HG03460 (cell line): ENCODE measurements around the gene LRRTM4.

Source experiments
- ATAC-seq: cut with Tn5 transposase; IDR thresholded peaks from one replicate; pipeline ENCODE4 v1.9.1; 2021; ENCODE audit not compliant: unreplicated experiment

The LRRTM4 gene

DNA sequence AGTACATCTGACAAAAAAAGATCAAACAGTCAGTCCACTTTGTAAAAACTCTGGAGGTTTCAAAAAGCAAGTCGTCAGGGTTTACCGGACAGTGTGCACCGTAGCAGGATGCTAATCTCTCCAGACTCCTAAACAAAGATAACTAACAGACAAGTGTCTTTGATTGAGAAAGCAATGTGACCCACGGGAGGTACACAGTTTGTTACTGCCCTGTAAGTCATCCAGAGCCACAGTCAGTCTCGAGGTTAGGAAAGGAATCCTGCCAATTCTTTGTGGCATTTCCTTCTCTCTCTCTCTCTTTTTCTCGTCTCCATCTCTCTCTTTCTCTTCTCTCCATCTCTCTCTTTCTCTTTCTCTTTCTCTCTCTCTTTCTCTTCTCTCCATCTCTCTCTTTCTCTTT lies 42.8 kb downstream of the LRRTM4 start:
- ATAC-seq = no peak

GRCh38 chr2:77470096-77470495 lies 52.1 kb downstream of the LRRTM4 start:
- ATAC-seq = no peak

DNA sequence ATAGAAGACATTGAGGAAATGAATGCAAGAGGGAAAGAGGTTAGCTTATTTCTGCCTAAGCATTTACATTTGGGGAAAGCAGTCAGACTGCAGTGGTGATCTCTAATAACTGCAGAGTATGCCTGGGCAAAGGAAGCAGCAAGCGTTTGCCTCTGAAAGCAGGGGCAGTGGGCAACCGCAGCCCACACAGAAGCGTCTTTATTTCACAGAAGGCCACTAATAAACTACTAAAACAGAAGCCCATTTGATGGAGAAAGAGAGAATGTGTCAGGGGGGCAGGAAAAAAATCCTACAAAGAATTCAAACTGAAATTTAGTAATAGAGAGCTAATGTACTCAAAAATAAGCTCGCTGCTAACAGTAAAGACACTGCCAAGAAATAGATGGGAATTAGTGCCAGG lies 53.1 kb downstream of the LRRTM4 start:
- ATAC-seq = no peak

DNA sequence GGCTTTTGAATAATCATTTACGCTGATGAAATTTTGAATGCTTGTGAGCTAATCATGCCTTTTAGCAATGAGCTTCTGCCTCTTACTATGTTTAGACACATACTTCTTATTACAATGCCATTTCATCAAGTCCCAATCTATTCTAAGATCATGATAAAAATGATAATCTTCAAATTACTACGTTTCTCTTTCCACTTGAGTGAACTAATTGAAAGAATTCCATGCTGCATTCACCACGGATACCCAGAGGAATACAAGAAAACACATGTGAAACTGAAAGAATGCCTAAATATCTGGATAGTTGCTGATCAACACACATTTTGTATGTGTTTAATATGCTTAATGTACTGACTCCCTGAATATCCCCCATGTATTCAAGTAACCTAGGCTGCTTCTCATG lies 62.3 kb downstream of the LRRTM4 start:
- no peak for ATAC-seq

- no peak for ATAC-seq
Measured at GRCh38 chr2:77458216-77458615, 64.0 kb downstream of the LRRTM4 start.

- no peak for ATAC-seq
Measured at GRCh38 chr2:77457665-77458064, 64.5 kb downstream of the LRRTM4 start.

GRCh38 chr2:77443076-77443475 lies 79.1 kb downstream of the LRRTM4 start:
- ATAC-seq = no peak

DNA sequence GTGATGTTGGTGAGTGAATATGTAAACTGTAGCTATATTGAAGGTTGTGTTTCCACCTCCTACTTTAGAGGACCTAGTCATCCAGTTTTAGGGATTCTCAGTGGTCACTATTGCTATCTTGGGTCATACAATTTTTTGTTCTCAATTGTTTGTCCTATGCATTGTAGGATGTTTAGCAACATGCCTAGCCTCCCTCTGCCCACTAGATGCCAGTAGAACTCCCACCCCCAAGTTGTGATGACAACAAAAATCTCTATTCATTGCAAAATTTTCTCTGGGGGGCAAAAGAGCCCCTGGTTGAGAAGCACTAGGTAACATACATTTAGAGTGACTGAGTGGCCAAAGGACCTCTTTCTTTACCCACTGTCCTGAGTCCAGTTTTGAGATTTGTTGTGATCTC lies 87.3 kb downstream of the LRRTM4 start:
- no peak for ATAC-seq

GRCh38 chr2:77428946-77429345 lies 93.2 kb downstream of the LRRTM4 start:
- ATAC-seq = no peak

DNA sequence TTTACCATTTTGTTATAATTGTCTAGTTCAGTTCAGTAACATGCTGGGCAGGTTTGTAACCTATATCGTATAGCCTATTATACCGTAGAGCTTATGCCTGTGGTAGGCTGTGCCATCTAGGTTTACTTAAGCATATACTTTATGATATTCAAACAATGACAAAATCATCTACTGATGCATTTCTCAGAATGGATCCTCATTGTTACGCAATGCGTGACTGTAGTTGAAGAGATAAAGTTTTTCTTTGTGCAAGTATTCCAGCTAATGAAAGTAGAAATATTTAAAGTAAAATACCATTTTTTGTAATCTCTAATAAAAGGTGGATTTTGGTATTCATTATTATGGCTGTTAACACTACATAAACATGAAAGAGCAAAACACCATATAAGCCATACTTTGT lies 100.2 kb downstream of the LRRTM4 start:
- ATAC-seq = no peak

DNA sequence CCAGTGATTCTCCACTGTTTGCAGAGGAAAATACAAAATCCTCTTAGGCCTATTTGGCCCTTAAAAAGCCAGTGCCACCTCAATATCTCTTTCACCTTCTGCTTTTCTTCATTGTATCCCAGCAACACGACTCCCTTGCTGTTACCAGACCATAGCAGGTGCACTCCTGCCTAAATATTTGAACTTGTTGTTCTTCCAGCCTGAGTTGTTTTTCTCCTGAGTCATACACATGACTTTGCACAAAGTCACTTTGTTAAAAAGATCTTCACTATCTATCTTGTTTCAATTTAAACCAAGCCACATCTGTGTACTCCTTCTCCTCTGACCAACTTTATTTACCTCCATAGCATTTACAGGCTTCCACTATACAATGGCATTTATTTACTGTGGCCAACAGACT lies 103.6 kb downstream of the LRRTM4 start:
- no peak for ATAC-seq

GRCh38 chr2:77404189-77404588 lies 118.0 kb downstream of the LRRTM4 start:
- ATAC-seq = no peak

DNA sequence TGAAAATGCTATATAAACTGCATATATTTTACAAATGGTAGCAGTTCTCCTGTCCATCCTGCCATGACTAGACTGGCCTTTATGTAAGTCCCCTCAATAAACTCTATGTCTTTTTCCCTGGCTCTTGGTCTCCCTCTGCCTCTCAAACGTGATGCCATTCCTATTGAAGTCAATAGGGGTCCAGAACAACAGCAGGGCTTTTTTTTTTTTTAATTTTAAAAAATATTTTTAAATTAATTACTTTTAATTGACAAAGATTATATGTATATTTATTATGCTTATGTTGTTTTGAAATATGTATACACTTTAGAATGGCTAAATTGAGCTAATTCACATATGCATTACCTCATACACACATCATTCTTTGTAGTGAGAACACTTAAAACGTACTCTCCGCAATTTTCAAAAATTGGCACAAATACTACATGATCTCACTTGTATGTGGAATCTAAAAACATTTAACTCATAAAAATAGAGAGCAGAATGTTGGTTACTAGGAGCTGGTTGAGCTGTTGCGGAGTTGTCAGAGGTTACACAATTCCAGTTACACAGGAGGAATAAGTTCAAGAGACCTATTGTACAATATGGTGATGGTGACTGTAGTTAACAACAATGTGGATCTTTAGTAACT lies 123.1 kb downstream of the LRRTM4 start:
- ATAC-seq = no peak

- ATAC-seq = no peak
Measured at GRCh38 chr2:77397763-77398162, 124.4 kb downstream of the LRRTM4 start.

DNA sequence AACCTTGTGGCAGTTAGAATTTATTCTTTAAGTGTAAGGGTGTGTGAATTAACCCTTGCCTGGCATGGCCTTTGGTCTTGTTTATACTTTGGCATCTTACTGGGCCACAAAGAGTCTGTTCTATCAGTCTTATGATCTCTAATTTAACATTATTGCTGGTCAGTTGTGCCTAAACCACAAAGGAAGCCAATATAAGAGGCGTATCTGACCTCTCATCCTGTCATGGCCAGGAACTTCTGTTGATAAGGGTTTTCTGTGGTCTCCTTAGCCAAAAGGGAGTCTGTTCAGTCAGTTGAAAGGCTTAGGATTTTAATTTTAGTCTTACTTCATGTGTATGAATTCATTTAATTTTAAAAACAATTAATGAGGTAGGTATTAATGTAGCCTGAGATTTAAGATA lies 127.2 kb downstream of the LRRTM4 start:
- ATAC-seq = no peak

DNA sequence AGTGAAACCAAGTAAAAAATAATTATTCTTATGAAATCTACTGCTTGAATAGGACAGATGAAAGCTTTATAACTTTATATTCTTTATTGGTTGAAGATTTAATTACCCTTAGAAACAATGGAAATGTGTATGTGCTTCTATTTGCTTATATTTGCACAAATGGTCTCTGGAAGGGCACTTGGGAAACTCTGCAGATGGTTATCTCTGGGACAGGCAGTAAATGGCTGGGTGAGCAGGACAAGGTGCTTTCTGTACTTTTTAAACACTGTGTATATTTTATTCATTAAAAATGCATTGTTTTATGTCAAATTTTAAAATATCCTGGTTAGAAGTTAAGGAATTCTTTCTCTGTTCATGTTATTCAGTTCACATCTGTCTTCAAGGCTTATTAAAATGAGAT lies 131.1 kb downstream of the LRRTM4 start:
- ATAC-seq = no peak

DNA sequence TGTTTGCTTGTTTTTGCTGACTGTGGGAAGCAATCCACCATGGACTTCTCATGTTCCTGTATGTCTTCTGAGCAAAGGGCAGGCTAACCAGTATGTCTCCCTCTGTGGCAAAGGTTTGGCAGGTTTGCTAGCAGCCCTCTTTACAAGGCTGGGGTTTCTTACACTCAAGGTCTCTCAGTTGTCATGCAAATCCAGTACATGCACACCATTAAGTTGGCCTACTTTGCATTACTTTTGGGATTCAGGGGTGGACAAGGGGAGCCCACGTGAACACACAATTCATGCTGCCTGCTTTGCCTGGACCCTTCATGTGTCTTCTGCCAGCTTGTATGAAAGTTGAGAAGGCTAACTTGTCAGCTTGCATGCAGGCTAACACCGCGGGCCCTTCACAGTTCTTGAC lies 134.9 kb downstream of the LRRTM4 start:
- ATAC-seq = no peak

GRCh38 chr2:77372636-77373035 lies 149.5 kb downstream of the LRRTM4 start:
- ATAC-seq = no peak

DNA sequence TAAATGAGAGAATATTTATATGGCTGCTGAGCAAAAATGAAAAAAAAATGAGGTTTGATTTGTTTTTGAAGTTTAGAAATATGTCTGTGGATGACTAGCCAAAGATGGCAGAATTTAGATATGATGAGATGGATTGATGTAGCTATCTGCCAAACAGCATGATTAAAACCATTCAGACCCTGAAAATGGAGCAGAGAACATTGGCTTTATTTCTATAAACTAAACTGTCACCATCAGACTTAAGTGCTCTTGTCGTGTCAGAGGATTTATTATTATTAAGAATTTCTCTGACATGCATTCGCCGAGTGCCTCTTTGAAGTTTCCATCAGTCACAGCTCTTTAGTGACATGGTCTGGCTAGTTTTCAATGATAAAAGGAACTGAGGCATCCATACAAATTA lies 151.7 kb downstream of the LRRTM4 start:
- no peak for ATAC-seq

DNA sequence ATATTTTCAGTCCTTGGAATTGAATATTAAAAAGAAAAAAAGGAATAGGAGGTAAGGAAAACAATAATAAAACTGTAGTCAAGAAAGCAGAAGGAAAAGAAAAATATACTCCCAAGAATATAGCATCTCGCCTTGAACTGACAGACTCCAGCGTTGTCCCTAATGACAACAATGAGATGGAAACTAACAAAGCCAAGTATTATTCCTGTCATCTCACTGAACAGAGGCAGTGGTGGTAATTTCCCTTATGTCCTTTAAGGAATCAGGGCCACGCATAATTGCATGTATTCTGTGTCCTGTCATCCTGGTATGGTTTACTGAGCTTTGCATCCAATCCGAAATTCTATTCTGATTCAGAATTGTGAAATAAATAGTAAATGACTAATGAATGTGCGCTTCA lies 158.9 kb downstream of the LRRTM4 start:
- ATAC-seq = no peak

DNA sequence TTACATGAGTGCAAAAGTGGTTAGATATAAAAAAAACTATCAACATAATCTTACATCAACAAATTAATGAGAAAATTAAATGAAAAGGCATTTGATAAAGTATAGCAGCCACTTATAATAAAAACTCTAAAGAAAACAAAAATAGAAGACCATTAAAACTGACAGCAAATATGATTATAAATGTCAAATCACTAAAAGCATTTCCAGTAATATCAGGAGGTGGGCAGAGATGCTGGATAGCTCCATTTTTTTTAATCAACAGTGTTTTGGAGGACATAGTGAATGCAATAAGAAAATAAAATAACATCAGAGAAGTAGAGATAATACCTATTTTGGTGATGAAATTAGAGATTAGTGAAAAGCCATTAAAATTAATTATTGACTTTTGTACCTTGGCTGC lies 173.4 kb downstream of the LRRTM4 start:
- ATAC-seq = no peak

GRCh38 chr2:77336013-77336412 lies 186.2 kb downstream of the LRRTM4 start:
- ATAC-seq = no peak

- ATAC-seq = no peak
Measured at GRCh38 chr2:77328134-77328931, 193.8 kb downstream of the LRRTM4 start.
